ENCODE measurements around the gene CELA2B. TPM values are rescaled to one million over a fixed set of nuclear protein-coding genes. Genes with fewer than 3 reads are reported as not detected.
"Not testable (repeated sequence)": the region's sequence is repeated elsewhere in the genome, so short reads cannot be mapped to it uniquely, and the experiment has no call there.

Gene CELA2B
- total RNA-seq, 2 experiments from 2014 or later = not detected

DNA sequence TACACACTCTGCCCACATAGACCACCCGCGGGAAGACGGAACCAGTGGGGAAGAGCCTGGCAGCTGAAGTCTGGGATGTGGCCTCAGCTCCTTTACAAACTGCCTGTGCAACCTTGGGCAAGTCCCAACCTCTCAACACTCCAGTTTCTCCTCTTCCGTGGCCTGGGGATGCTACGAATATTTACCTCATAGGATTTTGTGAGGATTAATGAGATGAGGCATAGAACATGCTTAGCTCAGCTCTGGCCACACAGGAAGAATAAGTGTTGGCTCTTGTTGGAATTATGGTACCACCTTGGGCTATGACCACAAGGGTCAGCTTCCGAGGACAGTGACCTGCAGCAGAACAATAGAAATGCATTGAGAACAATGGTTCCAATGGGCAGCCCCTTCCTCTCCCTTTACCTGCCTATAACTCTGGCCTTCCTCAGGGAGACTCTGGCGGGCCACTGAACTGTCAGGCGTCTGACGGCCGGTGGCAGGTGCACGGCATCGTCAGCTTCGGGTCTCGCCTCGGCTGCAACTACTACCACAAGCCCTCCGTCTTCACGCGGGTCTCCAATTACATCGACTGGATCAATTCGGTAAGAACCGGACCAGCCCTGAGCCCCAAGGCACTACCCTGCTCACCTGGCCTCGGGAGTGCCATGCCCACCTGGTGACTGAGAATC is 8.8 kb upstream of the CELA2B start:
- H3K4me3 Mint-ChIP-seq; H3K27ac Mint-ChIP-seq; DNase-seq; H3K4me1 Mint-ChIP-seq; H3K36me3 Mint-ChIP-seq; ATAC-seq (ENCODE audit: low read depth); H3K9me3 Mint-ChIP-seq; H3K27me3 Mint-ChIP-seq: not testable (repeated sequence)
- POLR2A ChIA-PET = interaction anchor here (0.7 kb wide), 1 partner anchor 1386 kb away, joined by 5 read pairs; no protein-coding TSS in a partner anchor

DNA sequence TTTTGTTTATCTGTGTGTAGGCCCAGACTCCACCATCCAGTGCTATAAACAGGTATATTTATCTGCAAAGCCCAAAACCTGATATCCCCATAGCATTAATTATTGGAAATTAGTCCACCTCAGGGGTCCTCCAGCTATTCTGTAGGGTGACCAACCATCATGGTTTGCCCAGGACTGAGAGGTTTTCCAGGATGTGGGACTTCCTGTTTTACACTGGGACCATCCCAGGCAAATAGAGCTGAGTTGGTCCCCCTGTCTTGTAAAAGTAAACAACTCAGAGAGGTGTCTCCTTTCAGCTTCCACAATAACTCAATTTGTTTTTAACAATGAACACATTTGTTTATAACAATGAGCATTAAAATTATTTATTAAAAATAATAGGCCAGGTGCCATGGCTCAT is 7.8 kb upstream of the CELA2B start:
- peaks cover 2% of the 10 kb centered on the region for H3K27me3 Mint-ChIP-seq
- no peak for DNase-seq
- H3K27ac Mint-ChIP-seq = no peak overlapping the region
- H3K36me3 Mint-ChIP-seq = no peaks in the 10 kb centered on the region
- POLR2A ChIA-PET = interaction anchor here (0.7 kb wide), 1 partner anchor 1387 kb away, joined by 5 read pairs; no protein-coding TSS in a partner anchor
- no peak overlapping the region for H3K4me3 Mint-ChIP-seq
- no peaks in the 10 kb centered on the region for H3K9me3 Mint-ChIP-seq
- H3K4me1 Mint-ChIP-seq = no peaks in the 10 kb centered on the region
- ATAC-seq (ENCODE audit: low read depth) = no peak

- no peak for ATAC-seq (ENCODE audit: low read depth)
- Mint-ChIP-seq H3K4me1 (no peaks in the 10 kb centered on the region), H3K27me3 (peaks cover 2% of the 10 kb centered on the region), H3K9me3 (no peaks in the 10 kb centered on the region), H3K36me3 (no peaks in the 10 kb centered on the region), H3K27ac (no peak overlapping the region), H3K4me3 (no peak overlapping the region)
- POLR2A ChIA-PET = no interaction called here
- no peak for DNase-seq
Measured at GRCh38 chr1:15469361-15469760, 6.5 kb upstream of the CELA2B start.

GRCh38 chr1:15469821-15470448 is 6.0 kb upstream of the CELA2B start:
- H3K36me3 Mint-ChIP-seq; H3K9me3 Mint-ChIP-seq; DNase-seq; POLR2A ChIA-PET; H3K4me3 Mint-ChIP-seq; ATAC-seq (ENCODE audit: low read depth); H3K27me3 Mint-ChIP-seq; H3K27ac Mint-ChIP-seq; H3K4me1 Mint-ChIP-seq: not testable (repeated sequence)

- H3K9me3 Mint-ChIP-seq; H3K4me3 Mint-ChIP-seq; DNase-seq; H3K27me3 Mint-ChIP-seq; ATAC-seq (ENCODE audit: low read depth); H3K4me1 Mint-ChIP-seq; H3K27ac Mint-ChIP-seq; H3K36me3 Mint-ChIP-seq; POLR2A ChIA-PET: not testable (repeated sequence)
Measured at GRCh38 chr1:15471067-15471466, 4.8 kb upstream of the CELA2B start.

DNA sequence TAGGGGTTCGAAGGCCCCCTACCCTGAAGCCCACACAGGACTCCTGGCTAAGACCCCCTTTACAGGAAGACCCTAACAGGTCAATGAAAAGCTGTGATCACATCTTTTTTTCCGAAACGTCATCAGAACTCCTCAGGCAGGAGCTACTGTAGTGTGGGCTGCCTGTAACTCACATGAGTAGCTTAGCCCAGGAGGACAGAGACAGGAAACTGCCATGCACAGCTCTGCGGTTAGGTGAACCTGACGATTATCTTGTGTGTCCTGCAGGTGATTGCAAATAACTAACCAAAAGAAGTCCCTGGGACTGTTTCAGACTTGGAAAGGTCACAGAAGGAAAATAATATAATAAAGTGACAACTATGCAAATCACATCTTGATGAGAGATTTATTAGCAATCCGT is 4.2 kb upstream of the CELA2B start:
- H3K36me3 Mint-ChIP-seq; POLR2A ChIA-PET; H3K4me1 Mint-ChIP-seq; DNase-seq; H3K27ac Mint-ChIP-seq; H3K27me3 Mint-ChIP-seq; ATAC-seq (ENCODE audit: low read depth); H3K4me3 Mint-ChIP-seq; H3K9me3 Mint-ChIP-seq: not testable (repeated sequence)

DNA sequence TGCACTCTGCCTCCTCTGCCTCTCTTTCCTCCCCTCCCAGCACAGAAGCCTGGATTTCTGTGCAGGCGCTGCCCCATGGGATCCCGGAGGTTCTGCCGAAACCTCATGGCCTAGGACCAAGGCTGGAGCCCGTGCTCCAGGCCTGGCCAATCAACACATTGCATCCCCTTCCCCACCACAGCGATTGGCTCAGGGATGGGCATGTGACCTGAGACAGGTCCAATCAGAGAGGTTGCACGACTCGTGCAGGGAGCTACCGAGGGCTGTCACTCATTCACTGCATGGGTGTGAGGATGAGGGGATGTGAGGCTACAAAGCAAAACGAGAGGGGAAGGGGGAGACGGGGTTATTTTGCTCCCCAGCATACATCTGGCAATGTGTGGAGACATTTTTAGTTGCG is 3.3 kb upstream of the CELA2B start:
- Mint-ChIP-seq H3K4me1 (no peaks in the 10 kb centered on the region), H3K4me3 (no peak overlapping the region), H3K27me3 (peaks cover 2% of the 10 kb centered on the region), H3K9me3 (no peaks in the 10 kb centered on the region), H3K36me3 (no peaks in the 10 kb centered on the region), H3K27ac (no peak overlapping the region)
- POLR2A ChIA-PET = no interaction called here
- DNase-seq = no peak
- ATAC-seq (ENCODE audit: low read depth) = no peak

- POLR2A ChIA-PET = no interaction called here
- ATAC-seq (ENCODE audit: low read depth) = no peak
- Mint-ChIP-seq H3K27ac (no peak overlapping the region), H3K4me3 (no peak overlapping the region), H3K4me1 (no peaks in the 10 kb centered on the region), H3K9me3 (no peaks in the 10 kb centered on the region), H3K36me3 (no peaks in the 10 kb centered on the region), H3K27me3 (no peaks in the 10 kb centered on the region)
- no peak for DNase-seq
Measured at GRCh38 chr1:15476927-15477326, 1.0 kb downstream of the CELA2B start.

- ATAC-seq (ENCODE audit: low read depth) = no peak
- no peaks in the 10 kb centered on the region for H3K9me3 Mint-ChIP-seq
Measured at GRCh38 chr1:15477646-15478212, 1.8 kb downstream of the CELA2B start.

GRCh38 chr1:15479654-15480347 is 3.9 kb downstream of the CELA2B start:
- H3K9me3 Mint-ChIP-seq = no peaks in the 10 kb centered on the region
- no peaks in the 10 kb centered on the region for H3K27me3 Mint-ChIP-seq
- ATAC-seq (ENCODE audit: low read depth) (no peak), DNase-seq (no peak)
- POLR2A ChIA-PET = no interaction called here
- no peaks in the 10 kb centered on the region for H3K4me1 Mint-ChIP-seq
- H3K36me3 Mint-ChIP-seq = no peaks in the 10 kb centered on the region
- no peak overlapping the region for H3K4me3 Mint-ChIP-seq
- no peak overlapping the region for H3K27ac Mint-ChIP-seq

More at GRCh38 chr1:15477646-15478212, 1.8 kb downstream of the CELA2B start:
- Mint-ChIP-seq H3K4me1 (no peaks in the 10 kb centered on the region), H3K36me3 (no peaks in the 10 kb centered on the region), H3K27ac (no peak overlapping the region), H3K4me3 (no peak overlapping the region), H3K27me3 (no peaks in the 10 kb centered on the region)
- POLR2A ChIA-PET = no interaction called here
- no peak for DNase-seq

GRCh38 chr1:15482455-15482854 is 6.6 kb downstream of the CELA2B start:
- H3K4me3 Mint-ChIP-seq; H3K27ac Mint-ChIP-seq; ATAC-seq (ENCODE audit: low read depth); H3K9me3 Mint-ChIP-seq; H3K4me1 Mint-ChIP-seq; POLR2A ChIA-PET; DNase-seq; H3K27me3 Mint-ChIP-seq; H3K36me3 Mint-ChIP-seq: not testable (repeated sequence)

DNA sequence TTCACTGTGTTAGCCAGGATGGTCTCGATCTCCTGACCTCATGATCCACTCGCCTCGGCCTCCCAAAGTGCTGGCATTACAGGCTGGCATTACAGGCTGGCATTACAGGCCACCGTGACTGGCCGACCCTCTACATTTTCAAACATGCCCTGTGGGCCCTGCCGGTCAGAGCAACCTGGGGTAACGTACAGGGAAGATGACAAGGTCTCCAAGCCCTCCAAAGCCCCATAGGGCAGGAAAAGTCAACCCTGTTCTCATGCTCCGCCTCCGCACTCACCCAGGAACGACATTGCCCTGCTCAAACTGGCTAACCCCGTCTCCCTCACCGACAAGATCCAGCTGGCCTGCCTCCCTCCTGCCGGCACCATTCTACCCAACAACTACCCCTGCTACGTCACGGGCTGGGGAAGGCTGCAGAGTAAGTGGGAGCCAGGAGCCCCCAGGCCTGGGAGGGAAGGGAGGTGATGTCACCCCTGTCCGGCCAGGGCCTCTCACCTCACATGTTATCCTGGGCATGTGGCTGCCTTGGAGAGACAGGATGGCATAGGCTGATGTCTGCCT is 7.2 kb downstream of the CELA2B start:
- H3K36me3 Mint-ChIP-seq; ATAC-seq (ENCODE audit: low read depth); H3K9me3 Mint-ChIP-seq; H3K27me3 Mint-ChIP-seq; POLR2A ChIA-PET; H3K4me1 Mint-ChIP-seq; H3K27ac Mint-ChIP-seq; DNase-seq; H3K4me3 Mint-ChIP-seq: not testable (repeated sequence)

DNA sequence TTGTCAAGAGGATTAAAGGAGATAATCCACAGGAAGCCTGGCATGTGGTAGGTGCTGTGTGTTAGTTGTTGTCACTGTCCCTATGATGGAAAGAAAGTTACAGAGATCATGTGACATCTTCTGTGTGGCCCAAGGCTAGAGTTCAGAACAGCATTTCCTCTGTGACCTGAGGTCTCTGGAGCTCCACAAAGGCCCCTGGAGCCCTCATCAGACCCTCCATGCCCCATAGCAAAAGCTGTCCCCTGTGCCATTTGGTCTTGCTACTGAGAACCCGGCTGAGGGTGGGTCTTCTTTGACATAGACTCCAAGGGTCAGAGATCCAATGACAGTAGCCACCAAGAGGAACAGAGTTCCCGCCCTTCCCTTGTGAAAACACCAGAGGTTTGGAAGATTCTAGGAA is 8.1 kb downstream of the CELA2B start:
- Mint-ChIP-seq H3K27ac (no peak overlapping the region), H3K27me3 (no peaks in the 10 kb centered on the region), H3K36me3 (peaks cover 8% of the 10 kb centered on the region), H3K9me3 (no peaks in the 10 kb centered on the region), H3K4me3 (no peak overlapping the region), H3K4me1 (no peaks in the 10 kb centered on the region)
- DNase-seq = no peak
- ATAC-seq (ENCODE audit: low read depth) = no peak
- POLR2A ChIA-PET = no interaction called here
